Testis (tissue), 2 donors: Measurements from ENCODE around the gene HOXB4.
A peak's percentile ranks its signal among the peaks of the same experiment; 100 is the strongest.

ENCODE experiments used
- CTCF ChIP-seq, 3 experiments: fragments of 450-650 bp in 2 of 3; fragments of 200-600 bp in 1 of 3; sonication (generic) in 1 of 3; IDR thresholded peaks; one replicate each; pipeline ENCODE4 v1.5.1; 2016 to 2019; ENCODE audit warnings: antibody characterized with exemption in 3 of 3, mild to moderate bottlenecking in 2 of 3, moderate library complexity in 1 of 3
- POLR2A ChIP-seq: fragments of 450-650 bp; IDR thresholded peaks from one replicate; pipeline ENCODE4 v1.6.1; 2017; ENCODE audit warnings: antibody characterized with exemption, mild to moderate bottlenecking, moderate library complexity

GRCh38 chr17:48612854-48613691 lies 34.9 kb upstream of the HOXB4 start:
- TF ChIP-seq CTCF (IDR thresholded peaks at IDR 0.05) (peak in 1 of 3 experiments; percentile 12), POLR2A (no peak)
